GM12892 (cell line): Measurements from ENCODE around the gene DMXL2.

ENCODE experiments used
- POLR2A ChIP-seq: IDR thresholded peaks from 2 replicates; pipeline ENCODE4 v1.6.1; 2011; ENCODE audit warnings: low read depth, low read length, control low read depth
- TAF1 ChIP-seq: IDR thresholded peaks from 2 replicates; pipeline ENCODE4 v1.6.1; 2011; ENCODE audit warnings: low read depth, mild to moderate bottlenecking, control low read depth, low read length, borderline replicate concordance

DNA sequence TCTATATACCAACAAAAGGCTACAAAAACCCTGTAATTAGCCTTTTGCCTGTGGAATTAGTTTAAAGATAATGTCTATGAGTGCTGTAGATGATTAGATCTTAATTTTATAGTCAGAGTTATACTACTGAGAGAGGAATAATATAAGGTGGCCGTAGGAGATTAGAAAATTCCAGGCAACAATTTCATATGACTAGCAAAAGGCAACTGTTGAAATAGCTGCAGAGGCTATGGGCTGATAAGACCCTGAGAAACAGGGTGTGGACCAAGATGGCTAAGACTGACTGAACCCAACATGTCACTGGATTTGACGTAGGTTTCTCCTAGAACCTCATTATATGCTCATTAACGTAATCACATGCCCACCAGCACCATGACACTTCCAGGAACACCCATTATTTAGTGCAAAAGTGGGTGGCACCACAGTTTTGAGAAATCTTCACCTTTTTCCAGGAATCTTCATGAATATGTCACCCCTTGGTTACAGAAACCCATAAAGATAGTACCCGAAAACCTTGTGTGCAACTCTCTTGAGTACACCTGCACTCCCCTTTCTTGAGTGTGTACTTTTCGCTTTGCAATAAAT lies 29.6 kb upstream of the DMXL2 start:
- no peak for TF ChIP-seq POLR2A
- no peak for TF ChIP-seq TAF1
